ENCODE data around the gene TTLL10. TPM values are rescaled to one million over a fixed set of nuclear protein-coding genes. Genes with fewer than 3 reads are reported as not detected.
"Not testable (repeated sequence)": the region's sequence is repeated elsewhere in the genome, so short reads cannot be mapped to it uniquely, and the experiment has no call there.

TTLL10 gene
- total and polyA plus RNA-seq, 8 donors: 0.13 to 6.4 (median 0.46) TPM; not detected in 5

DNA sequence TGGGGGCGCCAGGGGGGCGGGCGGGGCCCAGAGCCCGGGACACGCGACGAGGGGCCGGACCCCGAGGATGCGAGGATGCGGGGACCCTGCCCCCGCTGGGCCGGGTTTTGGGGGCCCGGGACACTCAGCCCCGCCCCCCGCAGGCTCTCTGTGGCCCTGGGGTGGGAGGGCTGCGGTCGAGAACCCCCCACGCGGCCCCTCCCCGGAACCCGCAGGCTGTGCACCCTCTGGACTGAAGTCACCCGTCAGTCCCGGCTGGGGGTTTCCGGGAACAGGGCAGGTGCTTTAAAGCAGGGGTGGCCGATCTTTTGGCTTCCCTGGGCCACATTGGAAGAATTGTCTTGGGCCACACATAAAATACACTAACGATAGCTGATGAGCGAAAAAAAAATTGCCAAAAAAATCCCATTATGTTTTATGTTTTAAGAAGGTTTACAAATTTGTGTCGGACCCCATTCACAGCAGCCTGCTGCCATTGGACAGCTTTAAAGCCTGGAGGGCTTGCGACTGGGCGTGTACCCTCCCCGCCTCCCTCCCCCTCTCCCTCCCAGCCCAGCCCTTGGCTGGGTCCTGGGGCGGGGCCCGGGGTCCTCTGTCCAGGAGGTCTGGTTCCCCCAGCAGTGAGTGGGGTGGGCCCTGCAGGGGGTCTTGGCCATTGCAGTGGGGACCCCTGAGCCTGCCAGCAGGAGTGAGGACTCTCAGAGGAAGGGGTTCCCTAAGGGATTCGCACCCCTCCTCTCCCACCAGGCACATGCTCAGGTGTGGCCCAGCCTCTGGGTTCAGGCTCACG, 36.2 kb upstream of the TTLL10 start:
- no peak for TF ChIP-seq EP300 (IDR thresholded peaks at IDR 0.05)
- TF ChIP-seq POLR2A (IDR thresholded peaks at IDR 0.05): no peak
- TF ChIP-seq POLR2AphosphoS5 (IDR thresholded peaks at IDR 0.05): peak in 1 of 3 donors; percentile 42
- TF ChIP-seq CTCF (IDR thresholded peaks at IDR 0.05): no peak
- H3K4me1 ChIP-seq: peaks cover 39 to 58% (median 54%) of the 10 kb centered on the region in 4 donors
- 6 to 11% (median 9%) methylated on average over 16 to 36 of the region's 36 CpGs for WGBS, 5 donors

DNA sequence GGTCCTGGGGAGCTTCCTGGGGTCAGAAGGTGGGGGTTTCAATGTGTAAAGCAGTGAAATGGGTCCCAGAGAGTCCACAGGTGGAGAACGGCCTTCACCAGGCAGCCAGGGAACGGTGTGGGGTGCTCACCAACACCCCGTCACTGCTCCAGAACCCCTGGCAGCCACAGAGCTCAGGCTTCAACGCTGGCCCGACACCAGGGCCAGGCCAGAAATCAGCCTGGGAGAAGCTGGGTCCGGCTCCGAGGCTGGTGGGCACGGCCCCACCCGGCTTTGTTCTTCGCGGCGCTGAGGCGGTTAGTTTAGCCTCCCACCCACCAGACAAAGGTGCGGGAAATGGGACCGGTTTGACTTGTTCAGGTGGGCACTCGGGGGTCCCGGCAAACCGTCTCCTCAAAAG, 33.0 kb upstream of the TTLL10 start:
- TF ChIP-seq POLR2AphosphoS5 (IDR thresholded peaks at IDR 0.05) (no peak), POLR2A (IDR thresholded peaks at IDR 0.05) (no peak), EP300 (IDR thresholded peaks at IDR 0.05) (no peak), CTCF (IDR thresholded peaks at IDR 0.05) (no peak)
- H3K27me3 ChIP-seq: peaks cover 0 to 72% (median 5%) of the 10 kb centered on the region in 3 donors
- no peaks in the 10 kb centered on the region for H3K9me3 ChIP-seq
- no peak for DNase-seq
- H3K4me3 ChIP-seq: no peak overlapping the region
- no peaks in the 10 kb centered on the region for H3K36me3 ChIP-seq
- intact Hi-C loops (cut with DNase I; ENCODE audit: low total_unique reads): no loop called here
- H3K27ac ChIP-seq: peak overlapping the region in 3 of 5 donors; percentile 11 to 59 (median 27)
- 44 to 62% (median 57%) methylated on average over 17 to 18 of the region's 18 CpGs for WGBS, 5 donors
- peaks cover 44 to 65% (median 57%) of the 10 kb centered on the region in 4 donors for H3K4me1 ChIP-seq

More for the DNA sequence above, 36.2 kb upstream of the TTLL10 start:
- Histone ChIP-seq H3K36me3 (no peaks in the 10 kb centered on the region), H3K27ac (peak overlapping the region; percentile 91 to 99 (median 94)), H3K9me3 (no peaks in the 10 kb centered on the region), H3K4me3 (peak overlapping the region; percentile 22 to 53 (median 44)), H3K27me3 (peaks cover 0 to 49% (median 5%) of the 10 kb centered on the region in 3 donors)
- intact Hi-C loops (cut with DNase I; ENCODE audit: low total_unique reads): no loop called here
- DNase-seq: peak; percentile 64 to 80

- 47 to 76% (median 65%) methylated on average over 7 to 25 of the region's 25 CpGs for WGBS, 5 donors
- H3K36me3 ChIP-seq: no peaks in the 10 kb centered on the region
- TF ChIP-seq POLR2AphosphoS5 (IDR thresholded peaks at IDR 0.05): no peak
- TF ChIP-seq POLR2A (IDR thresholded peaks at IDR 0.05): no peak
- TF ChIP-seq CTCF (IDR thresholded peaks at IDR 0.05): no peak
- no peak for TF ChIP-seq EP300 (IDR thresholded peaks at IDR 0.05)
- DNase-seq: no peak
- H3K4me1 ChIP-seq: peaks cover 37 to 58% (median 52%) of the 10 kb centered on the region in 4 donors
- H3K9me3 ChIP-seq: no peaks in the 10 kb centered on the region
- intact Hi-C loops (cut with DNase I; ENCODE audit: low total_unique reads): no loop called here
- no peak overlapping the region for H3K4me3 ChIP-seq
- peaks cover 0 to 65% (median 5%) of the 10 kb centered on the region in 3 donors for H3K27me3 ChIP-seq
- H3K27ac ChIP-seq: peak overlapping the region in 3 of 5 donors; percentile 50 to 93 (median 89)
Observed at GRCh38 chr1:1141244-1141910, 32.3 kb upstream of the TTLL10 start.

GRCh38 chr1:1141911-1142250, 31.8 kb upstream of the TTLL10 start:
- TF ChIP-seq EP300 (IDR thresholded peaks at IDR 0.05): no peak
- TF ChIP-seq POLR2A (IDR thresholded peaks at IDR 0.05): no peak
- no peak for TF ChIP-seq CTCF (IDR thresholded peaks at IDR 0.05)
- TF ChIP-seq POLR2AphosphoS5 (IDR thresholded peaks at IDR 0.05): no peak
- WGBS, 5 donors: 70 to 80% (median 76%) methylated on average over 15 of the region's 15 CpGs
- Histone ChIP-seq H3K27me3 (peaks cover 0 to 60% (median 3%) of the 10 kb centered on the region in 3 donors), H3K36me3 (no peaks in the 10 kb centered on the region), H3K9me3 (no peaks in the 10 kb centered on the region), H3K4me1 (peaks cover 36 to 54% (median 48%) of the 10 kb centered on the region in 4 donors), H3K27ac (peak overlapping the region in 4 of 5 donors; percentile 50 to 93 (median 88)), H3K4me3 (no peak overlapping the region)
- intact Hi-C loops (cut with DNase I; ENCODE audit: low total_unique reads): no loop called here
- DNase-seq: no peak

GRCh38 chr1:1142352-1142751, 31.3 kb upstream of the TTLL10 start:
- DNase-seq; intact Hi-C loops (cut with DNase I; ENCODE audit: low total_unique reads); H3K4me3 ChIP-seq; H3K36me3 ChIP-seq; H3K9me3 ChIP-seq: not testable (repeated sequence)
- Histone ChIP-seq H3K27ac (peak overlapping the region; percentile 86 to 97 (median 89)), H3K27me3 (peaks cover 0 to 55% (median 0%) of the 10 kb centered on the region in 3 donors), H3K4me1 (peaks cover 36 to 49% (median 44%) of the 10 kb centered on the region in 4 donors)
- WGBS, 5 donors: 47 to 61% (median 52%) methylated on average over 15 of the region's 15 CpGs

Measured in stomach (tissue), 9 donors.